ENCODE measurements around the gene CPT1B.

DNA sequence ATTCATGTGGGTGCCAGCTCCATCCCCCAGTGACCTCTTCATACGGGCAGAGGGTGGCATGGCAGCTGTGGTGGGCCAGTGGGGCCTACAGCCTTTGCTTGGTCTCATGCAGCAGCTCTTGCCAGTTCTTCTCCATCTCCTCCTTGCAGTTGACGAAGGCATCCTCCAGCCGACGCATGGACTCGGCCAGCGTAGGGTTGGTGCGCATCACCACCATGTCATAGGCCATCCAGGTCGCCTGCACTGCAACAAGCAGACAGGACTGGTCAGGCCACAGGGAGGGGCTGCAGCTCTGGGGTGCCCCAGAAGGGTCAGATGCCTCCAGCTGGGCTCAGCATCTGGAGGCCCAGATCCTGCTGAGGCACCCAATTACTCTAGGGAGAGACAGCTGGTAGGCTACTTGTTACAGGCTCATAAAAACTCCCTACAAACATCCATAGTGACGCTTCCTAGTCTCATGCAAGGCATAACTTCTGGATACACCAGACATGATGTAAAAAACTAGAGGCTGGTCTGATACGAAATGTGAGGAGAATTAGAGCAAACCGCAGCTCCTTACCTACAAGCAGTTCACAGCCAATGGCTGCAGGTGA, 27.0 kb downstream of the CPT1B start:
- TF ChIP-seq CTCF (IDR thresholded peaks at IDR 0.05): no peak
- TF ChIP-seq POLR2A (IDR thresholded peaks at IDR 0.05): no peak
